Measurements from ENCODE around the gene PPM1H. TPM values are rescaled to one million over a fixed set of nuclear protein-coding genes. Genes with fewer than 3 reads are reported as not detected.

PPM1H gene
- total and polyA plus RNA-seq, 2 of the 8 experiments (the other 6 are each of a cell fraction or from before 2014, with no cell fraction given) = 16.4 to 36.1 TPM

DNA sequence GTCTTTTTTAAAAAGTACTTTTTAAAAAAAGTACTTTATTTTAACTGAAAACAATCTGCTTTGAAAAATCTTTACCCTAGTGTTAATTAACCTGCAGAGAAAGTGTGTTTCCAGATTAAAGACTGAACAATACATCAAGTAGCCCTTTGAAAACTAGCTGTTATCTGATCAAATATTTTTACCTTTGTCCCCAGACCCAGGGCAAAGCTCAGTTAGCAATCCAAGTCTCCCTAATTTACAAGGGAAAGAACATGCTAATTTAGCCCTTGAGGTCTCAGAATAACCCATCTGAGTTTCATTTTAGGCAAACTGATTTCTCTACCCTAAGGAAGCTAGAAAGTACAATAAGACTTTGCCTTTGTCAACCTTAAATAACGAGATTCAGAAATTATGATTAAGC is 91.2 kb downstream of the PPM1H start:
- no peak overlapping the region for H2BK12ac ChIP-seq (ENCODE audit: low read depth, low read length)
- no peaks in the 10 kb centered on the region for H3K23me2 ChIP-seq (ENCODE audit: low read depth, low read length)
- H4K5ac ChIP-seq (ENCODE audit: insufficient read length, low read depth, low read length) = no peak overlapping the region
- H4K8ac ChIP-seq (ENCODE audit: extremely low read depth, insufficient read depth, low read length) = no peak overlapping the region
- H3K36me3 ChIP-seq (ENCODE audit: control insufficient read depth in 2 of 4, insufficient read depth in 4 of 4, low read length in 3 of 4) = no peaks in the 10 kb centered on the region
- no peak overlapping the region for H2AFZ ChIP-seq (ENCODE audit: low read length)
- no peaks in the 10 kb centered on the region for H3K27me3 ChIP-seq (replicated peaks in 1 of 4; ENCODE audit: control insufficient read depth in 3 of 4, extremely low read depth in 1 of 4, insufficient read depth in 3 of 4, low read length in 3 of 4)
- no peak overlapping the region for H4K91ac ChIP-seq (replicated peaks; ENCODE audit: insufficient read length, low read length)
- peaks cover 2% of the 10 kb centered on the region; the same call in 1 of the 2 replicates for H3K79me1 ChIP-seq (ENCODE audit: low read depth, low read length)
- no peaks in the 10 kb centered on the region for H4K20me1 ChIP-seq (replicated peaks in 1 of 2; ENCODE audit: control insufficient read depth in 1 of 2, insufficient read depth in 2 of 2, low read length in 2 of 2)
- peaks cover 0 to 27% of the 10 kb centered on the region in 2 experiments; a peak in 2 of 4 replicates for H3K79me2 ChIP-seq (ENCODE audit: control insufficient read depth in 1 of 2, insufficient read depth in 2 of 2, low read length in 2 of 2)
- ChIA-PET POLR2A (ENCODE audit: partially characterized antibody) (interaction anchor here (1.0 to 1.7 kb wide), 2 partner anchors 11 to 23 kb away, joined by 4 to 5 read pairs; no protein-coding TSS in a partner anchor), CTCF (ENCODE audit: partially characterized antibody) (interaction anchor here (0.7 to 1.4 kb wide), 2 partner anchors 182 to 225 kb away, joined by 3 to 4 read pairs; no protein-coding TSS in a partner anchor)
- H3K14ac ChIP-seq (ENCODE audit: insufficient read length) = no peak overlapping the region
- DNase-seq (ENCODE audit: low read depth in 1 of 2, low spot score in 2 of 2) (no peak), FAIRE-seq (no peak)
- no peak overlapping the region for H3K9ac ChIP-seq (replicated peaks in 1 of 4; ENCODE audit: extremely low read depth in 1 of 4, low read depth in 3 of 4, low read length in 3 of 4)
- TF ChIP-seq NANOG (IDR thresholded peaks at IDR 0.05; ENCODE audit: insufficient read depth, low read depth, low read length, poor library complexity, severe bottlenecking) = no peak
- no peak for TF ChIP-seq TEAD4 (IDR thresholded peaks at IDR 0.05; ENCODE audit: low read depth, low read length)
- no peak for TF ChIP-seq KDM4A (IDR thresholded peaks at IDR 0.05; ENCODE audit: low read depth, low read length, severe bottlenecking)
- TF ChIP-seq ZNF274 (IDR thresholded peaks at IDR 0.05; ENCODE audit: borderline replicate concordance, extremely low read depth, low read length) = no peak
- TF ChIP-seq RAD21 (IDR thresholded peaks at IDR 0.05 in 1 of 2, conservative IDR thresholded peaks at IDR 0.05 in 1 of 2; ENCODE audit: low read depth in 2 of 2, low read length in 2 of 2) = no peak
- TF ChIP-seq POU5F1 (IDR thresholded peaks at IDR 0.05; ENCODE audit: low read depth, low read length) = no peak
- peak overlapping the region; percentile 41 to 43; a peak in 3 of 4 replicates for H3K4me2 ChIP-seq (ENCODE audit: insufficient read depth in 1 of 2, low read depth in 2 of 2, low read length in 2 of 2)
- H3K27ac ChIP-seq (ENCODE audit: low read depth, low read length) = no peak overlapping the region
- no peak overlapping the region for H3K23ac ChIP-seq (ENCODE audit: insufficient read length)
- no peak overlapping the region for H2AK5ac ChIP-seq (ENCODE audit: low read depth, low read length)
- peak overlapping the region in 1 of 4 experiments; percentile 5; a peak in 2 of 8 replicates for H3K4me3 ChIP-seq (ENCODE audit: extremely low read depth in 1 of 4, insufficient read depth in 2 of 4, low read depth in 3 of 4, low read length in 4 of 4)
- no peak overlapping the region for H2BK5ac ChIP-seq (ENCODE audit: low read depth, low read length)
- no peak overlapping the region for H2BK120ac ChIP-seq (replicated peaks; ENCODE audit: low read depth, low read length)
- no peaks in the 10 kb centered on the region for H3K9me3 ChIP-seq (ENCODE audit: insufficient read depth in 2 of 2, low read depth in 1 of 2, low read length in 1 of 2)
- no peak overlapping the region for H3K56ac ChIP-seq (replicated peaks; ENCODE audit: insufficient read length, low read depth, low read length)
- H2BK15ac ChIP-seq (ENCODE audit: low read length) = no peak overlapping the region
- H3K4me1 ChIP-seq (replicated peaks in 1 of 4; ENCODE audit: control insufficient read depth in 3 of 4, insufficient read depth in 4 of 4, low read length in 3 of 4) = peaks cover 0 to 18% (median 5%) of the 10 kb centered on the region in 4 experiments; a peak in 4 of 7 replicates
- no peak overlapping the region for H2BK20ac ChIP-seq (ENCODE audit: low read length)
- H3K4ac ChIP-seq (replicated peaks; ENCODE audit: insufficient read length, low read depth, low read length) = no peak overlapping the region
- H3K18ac ChIP-seq (ENCODE audit: extremely low read depth, low read length) = no peak overlapping the region; the same call in 1 of the 2 replicates
- WGBS, 2 experiments (ENCODE audit: extremely low coverage in 1 of 2, insufficient coverage in 1 of 2, insufficient read length in 1 of 2, insufficient replicate concordance in 2 of 2, low coverage in 1 of 2, low lambda C conversion rate in 2 of 2, missing lambda C conversion rate in 1 of 2) = 37% methylated on average over 1 of the region's 1 CpG; no CpG with 5 or more reads in 1 of the 2 experiments
